Stimulated activated memory B cell treated with anti-CD40 and anti-IgM and Interleukin-4, amounts not matched to agents 10 μg/mL and 1 μg/mL and 100 μg/mL, for 72 hours (primary cell): ENCODE measurements around the gene SH3RF1.

Source experiments
- ATAC-seq: fragments of 150-1000 bp; cut with Tn5 transposase; 2 replicates; pipeline ENCODE4 v1.10.0; 2021
- H3K27ac Mint-ChIP-seq: one replicate; pipeline ENCODE4 v1.8.0; 2022; ENCODE audit warnings: mild to moderate bottlenecking, mixed read lengths
- H3K27me3 Mint-ChIP-seq: one replicate; pipeline ENCODE4 v1.8.0; 2022; ENCODE audit warnings: mixed read lengths
- H3K36me3 Mint-ChIP-seq: one replicate; pipeline ENCODE4 v1.8.0; 2022; ENCODE audit warnings: mixed read lengths
- H3K4me1 Mint-ChIP-seq: one replicate; pipeline ENCODE4 v1.8.0; 2022; ENCODE audit warnings: mixed read lengths
- H3K4me3 Mint-ChIP-seq: one replicate; pipeline ENCODE4 v1.8.0; 2022; ENCODE audit warnings: mild to moderate bottlenecking, moderate library complexity, mixed read lengths
- H3K9me3 Mint-ChIP-seq: one replicate; pipeline ENCODE4 v1.8.0; 2022; ENCODE audit warnings: mixed read lengths

The SH3RF1 gene

GRCh38 chr4:169249999-169250398, 20.8 kb downstream of the SH3RF1 start:
- ATAC-seq: no peak
- peaks cover 4% of the 10 kb centered on the region for H3K36me3 Mint-ChIP-seq
- H3K27ac Mint-ChIP-seq: no peak overlapping the region
- no peak overlapping the region for H3K4me3 Mint-ChIP-seq
- H3K9me3 Mint-ChIP-seq: peaks cover 3% of the 10 kb centered on the region
- peaks cover 7% of the 10 kb centered on the region for H3K4me1 Mint-ChIP-seq
- H3K27me3 Mint-ChIP-seq: no peaks in the 10 kb centered on the region

DNA sequence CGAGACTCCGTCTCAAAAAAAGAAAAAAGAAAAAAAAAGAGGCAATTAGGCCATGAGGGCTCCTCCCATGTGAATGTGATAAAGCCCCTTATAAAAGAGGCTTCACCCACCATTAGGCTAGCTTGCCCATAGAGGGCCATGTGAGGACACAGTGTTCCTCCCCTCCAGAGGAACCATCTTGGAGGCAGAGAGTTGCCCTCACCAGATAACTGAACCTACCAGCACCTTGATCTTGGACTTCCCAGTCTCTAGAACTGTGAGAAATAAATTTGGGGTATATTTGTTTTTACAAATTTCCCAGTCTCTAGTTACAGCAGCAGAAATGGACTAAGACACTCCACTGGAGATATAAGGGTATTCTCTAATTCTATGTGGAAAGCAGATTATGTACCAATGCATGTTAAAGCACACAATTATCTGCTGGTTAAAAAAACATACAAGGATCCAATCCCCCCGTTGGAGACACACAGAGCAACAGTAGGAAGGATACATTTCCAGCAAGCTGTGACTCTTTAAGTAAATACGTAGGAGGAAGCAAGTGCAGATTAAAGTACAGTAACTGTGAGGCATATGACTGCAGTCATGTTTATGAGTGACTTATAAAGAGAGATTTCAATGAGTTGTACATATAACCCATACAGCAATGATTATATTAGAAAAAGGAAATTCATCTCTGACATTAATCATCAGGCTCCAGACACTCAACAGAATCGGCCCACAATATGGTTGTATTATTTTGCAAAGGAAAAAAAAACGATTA, 21.4 kb downstream of the SH3RF1 start:
- H3K36me3 Mint-ChIP-seq: peaks cover 5% of the 10 kb centered on the region
- no peaks in the 10 kb centered on the region for H3K27me3 Mint-ChIP-seq
- ATAC-seq: no peak
- H3K27ac Mint-ChIP-seq: no peak overlapping the region
- H3K4me3 Mint-ChIP-seq: no peak overlapping the region
- H3K9me3 Mint-ChIP-seq: peaks cover 3% of the 10 kb centered on the region
- H3K4me1 Mint-ChIP-seq: peaks cover 9% of the 10 kb centered on the region

DNA sequence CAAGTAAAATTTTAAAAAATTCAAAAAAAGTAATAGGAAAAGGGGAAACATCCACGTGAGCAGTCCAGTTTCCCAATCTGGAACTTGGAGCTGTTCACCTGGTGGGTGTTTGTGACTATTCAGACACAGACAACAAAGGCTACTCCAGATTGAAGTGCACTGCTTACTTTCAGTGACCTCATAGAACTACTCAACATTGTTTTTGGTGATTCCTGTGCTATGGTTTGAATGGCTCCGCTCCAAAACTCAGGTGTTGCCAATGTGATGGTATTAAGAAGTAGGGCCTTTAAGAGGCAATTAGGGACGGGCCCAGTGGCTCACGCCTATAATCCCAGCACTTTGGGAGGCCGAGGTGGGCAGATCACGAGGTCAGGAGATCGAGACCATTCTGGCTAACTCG, 22.1 kb downstream of the SH3RF1 start:
- peaks cover 9% of the 10 kb centered on the region for H3K36me3 Mint-ChIP-seq
- H3K9me3 Mint-ChIP-seq: peaks cover 3% of the 10 kb centered on the region
- H3K4me1 Mint-ChIP-seq: peaks cover 13% of the 10 kb centered on the region
- no peak overlapping the region for H3K27ac Mint-ChIP-seq
- ATAC-seq: no peak
- no peaks in the 10 kb centered on the region for H3K27me3 Mint-ChIP-seq
- no peak overlapping the region for H3K4me3 Mint-ChIP-seq

- ATAC-seq: no peak
- Mint-ChIP-seq H3K36me3 (peaks cover 9% of the 10 kb centered on the region), H3K27ac (no peak overlapping the region), H3K27me3 (no peaks in the 10 kb centered on the region), H3K9me3 (peaks cover 3% of the 10 kb centered on the region), H3K4me1 (peaks cover 13% of the 10 kb centered on the region), H3K4me3 (no peak overlapping the region)
Measured at GRCh38 chr4:169246957-169247396, 23.8 kb downstream of the SH3RF1 start.

DNA sequence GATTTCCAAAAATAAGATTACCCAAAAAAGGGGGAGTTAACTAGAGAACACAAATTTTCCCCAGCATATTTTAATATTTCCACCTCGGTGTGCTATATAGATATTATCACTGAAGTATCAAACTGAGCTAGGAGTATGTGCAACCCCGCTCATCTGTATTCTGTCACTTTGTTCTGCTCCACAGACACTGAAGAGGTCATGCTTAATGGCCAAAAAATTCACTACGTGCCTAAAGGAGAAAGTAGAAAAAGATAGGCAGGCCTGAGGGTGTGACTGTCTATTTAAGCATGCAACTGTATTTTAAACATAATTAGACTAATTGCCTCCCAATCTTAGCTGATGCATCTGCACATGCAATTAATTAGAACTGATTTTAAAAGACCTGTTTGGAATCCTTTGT, 24.5 kb downstream of the SH3RF1 start:
- Mint-ChIP-seq H3K27ac (no peak overlapping the region), H3K27me3 (no peaks in the 10 kb centered on the region), H3K4me3 (no peak overlapping the region), H3K9me3 (peaks cover 3% of the 10 kb centered on the region), H3K36me3 (peaks cover 9% of the 10 kb centered on the region), H3K4me1 (peaks cover 13% of the 10 kb centered on the region)
- no peak for ATAC-seq

DNA sequence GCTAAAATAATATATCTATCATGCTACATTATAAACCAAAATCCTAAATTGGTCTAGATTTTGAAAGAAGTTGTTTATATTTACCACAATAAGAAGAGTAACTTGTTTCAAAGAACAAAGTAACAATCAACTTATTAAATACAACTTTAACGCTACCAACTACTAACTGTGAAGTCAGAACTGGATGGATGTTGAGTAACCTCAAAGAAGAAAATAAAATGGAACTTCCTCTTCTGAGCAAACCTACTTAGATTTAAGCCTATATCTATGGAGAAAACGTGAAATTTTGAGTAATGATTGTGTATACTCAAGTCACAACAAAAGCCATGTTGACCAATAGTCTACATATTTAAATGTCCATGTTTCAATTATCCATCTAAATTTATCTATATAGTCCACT, 25.7 kb downstream of the SH3RF1 start:
- no peak for ATAC-seq
- Mint-ChIP-seq H3K4me1 (peaks cover 13% of the 10 kb centered on the region), H3K27ac (no peak overlapping the region), H3K4me3 (no peak overlapping the region), H3K36me3 (peaks cover 9% of the 10 kb centered on the region), H3K9me3 (peaks cover 3% of the 10 kb centered on the region), H3K27me3 (no peaks in the 10 kb centered on the region)

GRCh38 chr4:169243825-169244609, 26.7 kb downstream of the SH3RF1 start:
- Mint-ChIP-seq H3K4me3 (no peak overlapping the region), H3K27ac (no peak overlapping the region), H3K4me1 (peaks cover 13% of the 10 kb centered on the region), H3K27me3 (no peaks in the 10 kb centered on the region), H3K9me3 (peaks cover 3% of the 10 kb centered on the region), H3K36me3 (peaks cover 9% of the 10 kb centered on the region)
- ATAC-seq: no peak

GRCh38 chr4:169241464-169241863, 29.3 kb downstream of the SH3RF1 start:
- Mint-ChIP-seq H3K9me3 (no peaks in the 10 kb centered on the region), H3K36me3 (peaks cover 10% of the 10 kb centered on the region), H3K27ac (no peak overlapping the region), H3K27me3 (no peaks in the 10 kb centered on the region), H3K4me1 (peaks cover 6% of the 10 kb centered on the region), H3K4me3 (no peak overlapping the region)
- no peak for ATAC-seq

DNA sequence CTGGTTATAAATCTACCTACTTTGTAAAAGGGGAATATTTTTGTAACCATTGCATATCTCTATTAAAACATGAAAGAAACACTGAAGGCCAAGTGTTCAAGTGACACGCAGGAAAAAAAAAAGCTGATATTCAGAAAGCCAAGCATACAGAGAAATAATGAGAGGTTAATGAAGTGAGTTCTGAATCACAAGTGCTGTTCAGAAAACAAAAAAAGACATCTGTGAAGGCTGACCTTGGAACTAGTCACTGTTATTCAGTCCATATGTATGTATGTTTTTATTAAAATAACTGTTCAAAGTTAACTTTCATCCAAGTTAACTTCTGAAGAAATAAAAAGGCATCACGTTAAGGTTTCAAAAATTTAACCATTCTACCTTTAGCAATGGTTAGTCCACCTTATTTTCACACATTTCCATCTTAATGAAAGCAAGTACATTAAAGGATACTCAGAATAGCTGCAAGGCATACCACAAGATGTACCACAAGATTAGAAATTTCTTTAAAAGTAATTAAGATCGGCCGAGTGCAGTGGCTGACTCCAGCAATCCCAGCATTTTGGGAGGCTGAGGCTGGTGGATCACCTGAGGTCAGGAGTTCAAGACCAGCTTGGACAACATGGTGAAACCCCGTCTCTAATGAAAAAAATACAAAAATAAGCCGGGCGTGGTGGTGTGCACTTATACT, 31.4 kb downstream of the SH3RF1 start:
- Mint-ChIP-seq H3K27ac (no peak overlapping the region), H3K9me3 (no peaks in the 10 kb centered on the region), H3K36me3 (peaks cover 8% of the 10 kb centered on the region), H3K27me3 (no peaks in the 10 kb centered on the region), H3K4me1 (peaks cover 4% of the 10 kb centered on the region), H3K4me3 (no peak overlapping the region)
- no peak for ATAC-seq

DNA sequence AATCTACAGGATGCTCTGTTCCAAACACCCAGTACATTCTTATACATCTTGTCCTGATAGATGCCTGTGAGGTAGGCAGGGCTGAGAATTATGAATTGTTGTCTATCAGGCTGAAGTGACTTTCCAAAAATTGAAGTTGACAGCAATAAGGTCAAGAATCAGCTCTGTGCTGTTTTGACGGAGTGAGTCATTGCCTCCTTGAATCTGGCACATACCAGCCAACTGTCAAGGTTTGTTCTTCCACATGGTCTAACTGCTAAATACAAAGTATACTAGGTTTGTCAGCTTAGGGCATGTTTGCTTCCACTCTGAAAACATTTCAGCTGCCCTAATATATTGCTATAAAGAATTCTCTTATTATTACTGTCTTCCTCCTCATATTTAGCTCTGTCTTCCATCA, 32.3 kb downstream of the SH3RF1 start:
- Mint-ChIP-seq H3K36me3 (peaks cover 5% of the 10 kb centered on the region), H3K4me1 (no peaks in the 10 kb centered on the region), H3K27me3 (no peaks in the 10 kb centered on the region), H3K4me3 (no peak overlapping the region), H3K9me3 (no peaks in the 10 kb centered on the region), H3K27ac (no peak overlapping the region)
- no peak for ATAC-seq

DNA sequence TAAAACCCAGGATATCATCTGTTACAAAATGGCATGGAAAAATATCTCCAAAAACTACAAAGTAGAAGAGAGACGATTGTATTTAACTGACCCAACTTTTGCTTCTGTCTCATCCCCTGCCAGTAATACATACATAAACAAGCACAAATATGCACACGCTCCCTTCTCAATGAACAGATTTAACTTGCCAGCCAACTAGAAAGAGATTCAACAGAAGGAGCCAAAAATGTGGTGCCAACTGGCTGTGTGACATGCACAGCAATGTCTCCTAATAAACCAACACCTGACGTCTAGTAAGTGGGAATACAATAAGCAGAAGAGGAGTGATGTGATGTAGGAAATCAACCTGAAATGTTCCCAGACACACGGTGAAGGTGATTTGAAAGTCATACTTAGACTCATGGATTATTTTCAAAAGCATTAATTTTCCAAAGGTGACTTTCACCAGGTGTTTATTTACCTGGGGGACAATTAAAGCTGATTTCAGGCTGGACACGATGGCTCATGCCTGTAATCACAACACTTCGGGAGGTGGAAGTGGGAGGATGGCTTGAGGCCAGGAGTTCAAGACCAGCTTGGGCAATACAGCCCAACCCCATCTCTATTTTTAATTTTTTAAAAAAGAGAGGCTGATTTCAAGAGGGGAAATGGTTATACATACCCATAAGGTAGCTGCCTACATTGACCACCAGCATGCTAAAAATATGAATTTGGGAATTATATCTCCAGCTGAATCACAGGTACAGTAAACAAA, 33.7 kb downstream of the SH3RF1 start:
- peaks cover 5% of the 10 kb centered on the region for H3K36me3 Mint-ChIP-seq
- ATAC-seq: no peak
- H3K27me3 Mint-ChIP-seq: no peaks in the 10 kb centered on the region
- no peak overlapping the region for H3K4me3 Mint-ChIP-seq
- H3K9me3 Mint-ChIP-seq: no peaks in the 10 kb centered on the region
- H3K27ac Mint-ChIP-seq: no peak overlapping the region
- no peaks in the 10 kb centered on the region for H3K4me1 Mint-ChIP-seq

- Mint-ChIP-seq H3K27ac (no peak overlapping the region), H3K4me1 (no peaks in the 10 kb centered on the region), H3K4me3 (no peak overlapping the region), H3K36me3 (peaks cover 5% of the 10 kb centered on the region), H3K27me3 (no peaks in the 10 kb centered on the region), H3K9me3 (no peaks in the 10 kb centered on the region)
- no peak for ATAC-seq
Measured at GRCh38 chr4:169236078-169236477, 34.7 kb downstream of the SH3RF1 start.

GRCh38 chr4:169234137-169234855, 36.5 kb downstream of the SH3RF1 start:
- Mint-ChIP-seq H3K27me3 (no peaks in the 10 kb centered on the region), H3K4me3 (no peak overlapping the region), H3K27ac (no peak overlapping the region), H3K36me3 (peaks cover 5% of the 10 kb centered on the region), H3K9me3 (no peaks in the 10 kb centered on the region), H3K4me1 (no peaks in the 10 kb centered on the region)
- no peak for ATAC-seq

- Mint-ChIP-seq H3K27ac (no peak overlapping the region), H3K36me3 (peaks cover 5% of the 10 kb centered on the region), H3K9me3 (no peaks in the 10 kb centered on the region), H3K4me1 (no peaks in the 10 kb centered on the region), H3K27me3 (no peaks in the 10 kb centered on the region), H3K4me3 (no peak overlapping the region)
- no peak for ATAC-seq
Measured at GRCh38 chr4:169233691-169234090, 37.1 kb downstream of the SH3RF1 start.
